Adrenal gland (tissue), 12 donors: Measurements from ENCODE around the gene MAP3K19. TPM values are rescaled to one million over a fixed set of nuclear protein-coding genes. Genes with fewer than 3 reads are reported as not detected.
A peak's percentile ranks its signal among the peaks of the same experiment; 100 is the strongest.

ENCODE experiments used
- DNase-seq, 7 donors: peaks; one replicate each; pipeline ENCODE4 v3.0.0-alpha.2; 2019 to 2020
- H3K27ac ChIP-seq, 5 donors: fragments of 200-600 bp; sonication (generic) in 4 of 5; 1 replicate in 3 of 5; 2 replicates in 2 of 5; pipeline versions ENCODE4 v1.5.1 to v1.8.0; 2016 to 2020; ENCODE audit warnings: mild to moderate bottlenecking in 1 of 5
- H3K27me3 ChIP-seq: fragments of 200-600 bp; 2 replicates; pipeline ENCODE4 v1.8.0; 2021
- H3K36me3 ChIP-seq, 2 donors: fragments of 200-600 bp; replicated peaks in 1 of 2; 1 replicate in 1 of 2; 2 replicates in 1 of 2; pipeline versions ENCODE4 v1.5.1 to v1.8.0; 2018 to 2022
- H3K4me1 ChIP-seq, 2 donors: fragments of 200-600 bp; replicated peaks in 1 of 2; 1 replicate in 1 of 2; 2 replicates in 1 of 2; pipeline versions ENCODE4 v1.5.1 to v1.8.0; 2018 to 2021
- H3K4me3 ChIP-seq, 4 donors: fragments of 200-600 bp; sonication (generic) in 3 of 4; one replicate each; pipeline ENCODE4 v1.5.1; 2016 to 2018
- H3K9me3 ChIP-seq, 3 donors: fragments of 200-600 bp; sonication (generic) in 1 of 3; replicated peaks in 1 of 3; 1 replicate in 2 of 3; 2 replicates in 1 of 3; pipeline versions ENCODE4 v1.5.1 to v1.8.0; 2016 to 2021
- POLR2A ChIP-seq, 2 donors: fragments of 450-650 bp; IDR thresholded peaks; one replicate each; pipeline ENCODE4 v1.6.1; 2017; ENCODE audit warnings: antibody characterized with exemption in 2 of 2, mild to moderate bottlenecking in 2 of 2, moderate library complexity in 1 of 2
- WGBS, 4 donors: extraction: QIAGEN DNeasy Blood & Tissue Kit in 2 of 4; methylation state at CpG; one replicate each; pipeline versions ENCODE4 v1.1.5 to v1.1.7; 2013 to 2017; 5-methylcytosine and 5-hydroxymethylcytosine counted together
- intact Hi-C, 2 donors: fragments of 100-400 bp; cut with DNase I; formaldehyde crosslinking; loops; one replicate each; pipeline versions ENCODE4 v1.14.1 to v1.15.0; 2022 to 2023
- polyA plus RNA-seq, 3 donors: library from polyadenylated mRNA; stranded (reverse); fragments of 200-250 nt in 2 of 3; fragments of 350-450 nt in 1 of 3; fragmentation: Illumina TruSeq in 1 of 3; extraction: RNeasy Lipid Tissue Mini Kit (QIAGEN cat#74804) in 1 of 3; gene quantifications; one replicate each; pipeline ENCODE4 v1.2.3, GENCODE V29; 2013 to 2014
- total RNA-seq, 9 donors: library from RNA; depleted of rRNA in 4 of 9; stranded (reverse); fragments of >200 nt in 4 of 9; fragments of 120-200 nt in 1 of 9; fragmentation: NEBNext Ultra II Directional in 1 of 9; extraction: Animal tissue kit (Norgen Biotek cat#: 25700) in 1 of 9; gene quantifications; one replicate each; pipeline versions ENCODE4 v1.1.0 to v1.2.4, GENCODE V29; 2013 to 2023
- TF ChIP-seq, protein P1 (sequence below), 6 experiments: fragments of 450-650 bp in 4 of 6; fragments of 200-600 bp in 2 of 6; sonication (generic) in 1 of 6; IDR thresholded peaks; 1 replicate in 5 of 6; 2 replicates in 1 of 6; pipeline versions ENCODE4 v1.5.1 to v1.8.0; 2016 to 2021; ENCODE audit warnings: antibody characterized with exemption in 6 of 6, mild to moderate bottlenecking in 2 of 6, moderate library complexity in 1 of 6
- donor health status: healthy with polysubstance abuse.
- donor health status: Bipolar disorder and iron deficiency.
- donor health status: DM: yes; HTN: yes; CAD: no.
- donor health status: DM: no; HTN: no; CAD: no.
- donor health status: DM: no; HTN: no; CAD: no.
- donor health status: DM: yes; HTN: yes; CAD: no.

Gene MAP3K19
- total and polyA plus RNA-seq, 12 donors = not detected

- peak in 1 of 2 donors; percentile 4 for TF ChIP-seq POLR2A (IDR thresholded peaks at IDR 0.05)
- TF ChIP-seq, protein P1, sequence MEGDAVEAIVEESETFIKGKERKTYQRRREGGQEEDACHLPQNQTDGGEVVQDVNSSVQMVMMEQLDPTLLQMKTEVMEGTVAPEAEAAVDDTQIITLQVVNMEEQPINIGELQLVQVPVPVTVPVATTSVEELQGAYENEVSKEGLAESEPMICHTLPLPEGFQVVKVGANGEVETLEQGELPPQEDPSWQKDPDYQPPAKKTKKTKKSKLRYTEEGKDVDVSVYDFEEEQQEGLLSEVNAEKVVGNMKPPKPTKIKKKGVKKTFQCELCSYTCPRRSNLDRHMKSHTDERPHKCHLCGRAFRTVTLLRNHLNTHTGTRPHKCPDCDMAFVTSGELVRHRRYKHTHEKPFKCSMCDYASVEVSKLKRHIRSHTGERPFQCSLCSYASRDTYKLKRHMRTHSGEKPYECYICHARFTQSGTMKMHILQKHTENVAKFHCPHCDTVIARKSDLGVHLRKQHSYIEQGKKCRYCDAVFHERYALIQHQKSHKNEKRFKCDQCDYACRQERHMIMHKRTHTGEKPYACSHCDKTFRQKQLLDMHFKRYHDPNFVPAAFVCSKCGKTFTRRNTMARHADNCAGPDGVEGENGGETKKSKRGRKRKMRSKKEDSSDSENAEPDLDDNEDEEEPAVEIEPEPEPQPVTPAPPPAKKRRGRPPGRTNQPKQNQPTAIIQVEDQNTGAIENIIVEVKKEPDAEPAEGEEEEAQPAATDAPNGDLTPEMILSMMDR (IDR thresholded peaks at IDR 0.05) = peak in 3 of 6 experiments; percentile 9 to 13 (median 12)
- peaks cover 19 to 45% of the 10 kb centered on the region in 2 donors for H3K4me1 ChIP-seq
- peak within 1 kb of the TSS; percentile 93 to 99 (median 99) for H3K27ac ChIP-seq
- no peaks in the 10 kb centered on the region for H3K9me3 ChIP-seq
- no peaks in the 10 kb centered on the region for H3K27me3 ChIP-seq
- DNase-seq = peak; percentile 99 to 100 (median 99)
- intact Hi-C loops = loop anchor here in 1 of 2 donors (10.0 kb wide), 1 partner anchor 464 kb away; no protein-coding TSS in a partner anchor
- H3K4me3 ChIP-seq = peak within 1 kb of the TSS; percentile 79 to 99 (median 88)
- 0% methylated on average over 34 to 83 of the region's 83 CpGs for WGBS, 4 donors
- H3K36me3 ChIP-seq = peaks cover 0 to 3% of the 10 kb centered on the region in 2 donors
These were observed 128.5 kb downstream of the MAP3K19 start, which contains the start of gene CCNT2 for GRCh38 chr2:134918526-134919340. Gene CCNT2, plus strand, starts transcription at chr2:134918822. Its CDS starts 33 bp downstream, at chr2:134918855.

GRCh38 chr2:134917888-134918525 lies 129.2 kb downstream of the MAP3K19 start:
- Histone ChIP-seq H3K9me3 (no peaks in the 10 kb centered on the region), H3K27me3 (no peaks in the 10 kb centered on the region), H3K27ac (peak overlapping the region; percentile 93 to 99 (median 99)), H3K4me1 (peaks cover 16 to 38% of the 10 kb centered on the region in 2 donors), H3K36me3 (no peaks in the 10 kb centered on the region), H3K4me3 (peak overlapping the region; percentile 45 to 99 (median 76))
- TF ChIP-seq, protein P1 (IDR thresholded peaks at IDR 0.05) = peak in 5 of 6 experiments; percentile 26 to 50 (median 41)
- TF ChIP-seq POLR2A (IDR thresholded peaks at IDR 0.05) = peak; percentile 86 to 94
- 0 to 1% (median 0%) methylated on average over 29 to 38 of the region's 38 CpGs for WGBS, 4 donors
- intact Hi-C loops = loop anchor here in 1 of 2 donors (10.0 kb wide), 1 partner anchor 463 kb away; no protein-coding TSS in a partner anchor
- DNase-seq = peak in 3 of 7 donors; percentile 91 to 92 (median 91)

DNA sequence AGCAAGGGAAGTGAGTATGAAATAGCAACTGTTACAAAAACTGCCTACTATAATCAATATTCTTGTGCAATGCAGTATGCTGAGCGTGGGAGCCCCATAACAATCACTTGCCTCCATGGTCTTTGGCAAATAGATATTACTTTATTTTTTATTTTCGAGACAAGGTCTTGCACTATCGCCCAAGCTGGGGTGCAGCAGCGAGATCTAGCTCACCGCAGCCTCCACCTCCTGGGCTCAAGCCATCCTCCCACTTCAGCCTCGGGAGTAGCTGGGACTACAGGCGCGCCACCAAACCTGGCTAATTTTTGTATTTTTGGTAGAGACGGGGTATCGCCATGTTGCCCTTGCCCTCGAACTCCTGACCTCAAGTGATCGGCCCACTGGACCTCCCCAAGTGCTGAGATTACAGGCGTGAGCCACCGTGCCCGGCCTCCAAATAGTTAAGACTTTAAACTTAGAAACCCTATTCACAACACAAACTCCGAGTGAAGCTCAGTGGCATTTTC lies 129.8 kb downstream of the MAP3K19 start:
- Histone ChIP-seq H3K27me3 (no peaks in the 10 kb centered on the region), H3K9me3 (no peaks in the 10 kb centered on the region), H3K4me3 (peak overlapping the region; percentile 45 to 99 (median 76)), H3K4me1 (peaks cover 13 to 32% of the 10 kb centered on the region in 2 donors), H3K27ac (peak overlapping the region; percentile 93 to 99 (median 99)), H3K36me3 (no peaks in the 10 kb centered on the region)
- intact Hi-C loops = loop anchor here in 1 of 2 donors (10.0 kb wide), 1 partner anchor 463 kb away; no protein-coding TSS in a partner anchor
- WGBS, 4 donors = 28 to 37% (median 32%) methylated on average over 12 to 16 of the region's 16 CpGs
- TF ChIP-seq POLR2A (IDR thresholded peaks at IDR 0.05) = no peak
- TF ChIP-seq, protein P1 (IDR thresholded peaks at IDR 0.05) = no peak
- peak; percentile 12 to 70 (median 35) for DNase-seq

Other genes starting within 250 kb of the MAP3K19 start
- gene ACMSD, start 208.8 kb downstream of the MAP3K19 start, total RNA-seq = 1 to 10 TPM in 1 of 9 donors, under 1 TPM in 5, not detected in 3; 0.32 to 1.9 (median 0.65) TPM
- gene ACMSD, start 208.8 kb downstream of the MAP3K19 start, polyA plus RNA-seq = under 1 TPM in 1 of 3 donors, not detected in 2; 0.60 TPM
- 10 to 100 TPM in 7 of 9 donors, 1 to 10 TPM in 2; 7.7 to 47.5 (median 29.5) TPM for gene CCNT2, start 128.6 kb downstream of the MAP3K19 start, total RNA-seq
- gene CCNT2, start 128.6 kb downstream of the MAP3K19 start, polyA plus RNA-seq = 10 to 100 TPM; 16.8 to 25.5 (median 23.1) TPM
- 10 to 100 TPM; 29.0 to 48.5 (median 33.9) TPM for gene RAB3GAP1, start 4.8 kb upstream of the MAP3K19 start, total RNA-seq
- gene RAB3GAP1, start 4.8 kb upstream of the MAP3K19 start, polyA plus RNA-seq = 10 to 100 TPM; 12.9 to 39.7 (median 14.4) TPM